AG09309 (cell line): ENCODE measurements around the gene ZBTB2.

Experiments
- DNase-seq: peaks from one replicate; pipeline ENCODE4 v3.0.0-alpha.2; 2010; ENCODE audit warnings: low read depth
- H3K4me3 ChIP-seq: 2 replicates; pipeline ENCODE4 v1.5.1; 2011; ENCODE audit warnings: mild to moderate bottlenecking, low read depth, low read length, moderate library complexity; ENCODE audit not compliant: control insufficient read depth
- CTCF ChIP-seq: IDR thresholded peaks from 2 replicates; pipeline ENCODE4 v1.5.1; 2011; ENCODE audit warnings: mild to moderate bottlenecking, low read depth, low read length, inconsistent platforms; ENCODE audit not compliant: insufficient read depth, control insufficient read depth; ENCODE audit errors: missing control alignments

Gene ZBTB2

GRCh38 chr6:151422981-151423380 is 31.6 kb upstream of the ZBTB2 start:
- no peak for TF ChIP-seq CTCF

GRCh38 chr6:151417477-151417876 is 26.1 kb upstream of the ZBTB2 start:
- DNase-seq, result no peak
- TF ChIP-seq CTCF, result no peak

More at GRCh38 chr6:151422981-151423380, 31.6 kb upstream of the ZBTB2 start:
- no peak for DNase-seq
- H3K4me3 ChIP-seq, result no peak overlapping the region

GRCh38 chr6:151414641-151415260 is 23.4 kb upstream of the ZBTB2 start:
- no peak overlapping the region for H3K4me3 ChIP-seq
- DNase-seq, result no peak
- no peak for TF ChIP-seq CTCF

More at GRCh38 chr6:151417477-151417876, 26.1 kb upstream of the ZBTB2 start:
- no peak overlapping the region for H3K4me3 ChIP-seq

GRCh38 chr6:151413372-151414145 is 22.2 kb upstream of the ZBTB2 start:
- H3K4me3 ChIP-seq, result no peak overlapping the region
- DNase-seq, result no peak
- no peak for TF ChIP-seq CTCF

GRCh38 chr6:151412909-151413308 is 21.6 kb upstream of the ZBTB2 start:
- no peak for DNase-seq

GRCh38 chr6:151409679-151410078 is 18.3 kb upstream of the ZBTB2 start:
- no peak for DNase-seq
- H3K4me3 ChIP-seq, result no peak overlapping the region
- TF ChIP-seq CTCF, result no peak

More at GRCh38 chr6:151412909-151413308, 21.6 kb upstream of the ZBTB2 start:
- TF ChIP-seq CTCF, result no peak
- H3K4me3 ChIP-seq, result no peak overlapping the region

GRCh38 chr6:151409260-151409659 is 17.9 kb upstream of the ZBTB2 start:
- no peak for TF ChIP-seq CTCF
- no peak overlapping the region for H3K4me3 ChIP-seq
- DNase-seq, result no peak
